ENCODE measurements around the gene FREM3. TPM values are rescaled to one million over a fixed set of nuclear protein-coding genes. Genes with fewer than 3 reads are reported as not detected.

Gene FREM3
- total and polyA plus RNA-seq, 2 of the 8 experiments (the other 6 are each of a cell fraction or from before 2014, with no cell fraction given), result 0.03 to 0.11 TPM

- TF ChIP-seq SIN3A (conservative IDR thresholded peaks at IDR 0.05 in 1 of 2, IDR thresholded peaks at IDR 0.05 in 1 of 2; ENCODE audit: low read depth in 1 of 2, low read length in 2 of 2) (no peak), MAFK (IDR thresholded peaks at IDR 0.05; ENCODE audit: low read depth, low read length) (no peak), CHD7 (IDR thresholded peaks at IDR 0.05; ENCODE audit: insufficient replicate concordance, low read length) (no peak), RBBP5 (IDR thresholded peaks at IDR 0.05; ENCODE audit: borderline replicate concordance, low read depth, low read length) (no peak), SP1 (IDR thresholded peaks at IDR 0.05; ENCODE audit: low read depth, low read length) (no peak), CBX8 (IDR thresholded peaks at IDR 0.05; ENCODE audit: borderline replicate concordance, low read depth, low read length) (no peak)
These were observed 100.6 kb downstream of the FREM3 start (continued) for GRCh38 chr4:143599827-143600226.
